Prostate gland (tissue), 2 donors: Measurements from ENCODE around the gene MYCT1.

Source experiments
- CTCF ChIP-seq, 4 experiments: fragments of 200-600 bp in 2 of 4; fragments of 450-650 bp in 2 of 4; sonication (generic) in 2 of 4; IDR thresholded peaks; 1 replicate in 3 of 4; 2 replicates in 1 of 4; pipeline ENCODE4 v1.5.1; 2016 to 2019; ENCODE audit warnings: antibody characterized with exemption in 4 of 4, mild to moderate bottlenecking in 2 of 4, moderate library complexity in 2 of 4
- POLR2A ChIP-seq: fragments of 450-650 bp; IDR thresholded peaks from one replicate; pipeline ENCODE4 v1.6.1; 2016; ENCODE audit warnings: antibody characterized with exemption, mild to moderate bottlenecking

- TF ChIP-seq CTCF (IDR thresholded peaks at IDR 0.05) (no peak), POLR2A (no peak)
Measured at GRCh38 chr6:152736687-152737273, 39.1 kb downstream of the MYCT1 start.
